ENCODE measurements around the gene TMEM135.
A peak's percentile ranks its signal among the peaks of the same experiment; 100 is the strongest.
"Not testable (repeated sequence)": the region's sequence is repeated elsewhere in the genome, so short reads cannot be mapped to it uniquely, and the experiment has no call there.

The TMEM135 gene

DNA sequence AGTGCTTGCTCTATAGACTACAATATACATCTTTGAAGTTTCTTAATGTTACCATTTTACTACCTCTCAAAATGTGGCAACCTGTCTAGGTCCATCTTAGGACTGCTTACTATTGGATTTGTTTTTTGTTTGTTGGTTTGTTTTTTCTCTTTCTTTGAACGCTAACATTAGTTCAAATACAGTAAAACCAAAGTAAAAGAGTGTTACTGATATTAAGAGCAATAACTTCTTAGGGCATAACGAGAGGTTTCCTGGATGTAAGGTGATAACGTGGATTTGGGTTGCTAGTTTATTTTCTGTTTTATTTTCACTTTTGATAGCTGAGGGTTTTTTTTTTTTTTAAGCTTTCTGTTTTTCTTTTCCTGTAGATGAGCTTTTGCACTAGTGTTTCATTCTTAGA lies 43.6 kb downstream of the TMEM135 start:
- peak in 1 of 2 donors; percentile 47 for DNase-seq

DNA sequence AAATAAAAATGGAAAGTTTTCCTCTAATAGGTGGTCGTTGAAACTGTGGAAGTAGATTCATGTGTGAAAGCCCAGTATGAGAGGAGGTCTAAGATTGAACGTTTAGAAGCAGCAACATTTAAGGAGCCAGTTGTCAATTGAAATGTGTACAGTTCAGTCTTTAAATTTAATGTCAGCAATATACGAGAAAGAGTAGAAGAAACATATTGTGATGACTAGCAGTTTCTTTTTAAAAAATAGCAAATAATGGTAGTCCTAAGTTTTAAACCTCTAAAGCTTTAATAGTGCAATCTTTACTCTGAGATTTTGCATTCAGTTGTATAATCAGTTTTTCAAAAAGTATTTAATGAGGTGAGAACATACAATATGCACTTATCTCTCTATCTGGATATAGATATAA lies 44.9 kb downstream of the TMEM135 start:
- DNase-seq, result no peak

DNA sequence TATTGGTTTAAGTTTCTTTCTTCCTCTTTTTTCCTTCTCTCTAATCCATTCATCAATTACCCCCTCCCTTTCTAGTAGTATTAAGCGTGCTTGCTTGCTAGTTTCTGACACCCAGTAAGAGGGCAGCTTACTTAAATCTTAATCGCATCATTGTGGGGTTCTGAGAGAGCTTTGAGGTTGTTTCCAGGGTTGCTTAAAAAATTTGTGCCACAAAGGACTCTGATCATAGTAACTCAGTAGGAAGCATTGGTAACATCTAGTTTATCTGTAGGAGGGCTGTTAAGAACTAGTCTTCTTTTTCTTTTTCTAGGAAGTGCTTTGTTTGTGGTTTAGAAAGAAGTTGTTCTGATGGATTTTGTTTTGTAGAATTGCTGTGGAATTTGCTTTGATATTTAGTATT lies 45.3 kb downstream of the TMEM135 start:
- peak in 1 of 2 donors; percentile 2 for DNase-seq

DNA sequence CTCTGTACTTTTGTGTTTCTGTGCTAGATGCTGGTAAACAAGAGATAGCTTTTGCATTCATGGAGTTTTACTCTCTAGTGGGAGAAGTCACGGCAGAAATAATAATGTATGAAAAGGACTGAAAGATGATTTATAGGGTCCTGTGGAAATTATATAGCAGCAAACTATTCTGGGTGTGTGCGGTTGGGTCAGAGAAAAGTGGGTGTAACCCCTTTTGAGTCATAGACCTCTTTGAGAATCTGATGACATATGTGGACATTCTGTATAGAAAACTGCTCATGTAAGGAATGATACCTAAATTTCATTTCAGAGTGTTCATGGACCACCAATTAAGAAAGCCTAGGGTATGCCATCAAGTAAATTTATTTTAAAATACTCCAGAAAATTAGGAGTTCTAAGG lies 54.4 kb downstream of the TMEM135 start:
- DNase-seq, result no peak

DNA sequence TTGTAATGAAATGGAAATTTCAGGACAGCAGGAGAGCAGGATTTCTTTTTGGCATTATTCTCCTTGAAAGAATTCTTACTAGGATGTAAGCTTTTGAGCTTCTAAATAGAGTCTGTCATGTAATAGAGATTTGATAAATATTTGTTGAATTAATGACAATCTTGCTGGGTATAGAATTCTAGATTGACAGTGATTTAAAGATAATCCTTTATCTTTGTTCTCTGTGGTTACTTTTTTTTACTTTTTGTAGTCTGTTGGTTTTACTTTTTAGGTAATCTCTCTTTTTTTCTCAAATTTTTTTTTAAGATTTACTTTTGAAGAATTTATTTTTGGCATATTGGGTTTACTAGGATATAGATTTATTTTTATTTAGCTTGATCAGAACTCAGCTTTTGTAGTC lies 54.8 kb downstream of the TMEM135 start:
- no peak for DNase-seq

DNA sequence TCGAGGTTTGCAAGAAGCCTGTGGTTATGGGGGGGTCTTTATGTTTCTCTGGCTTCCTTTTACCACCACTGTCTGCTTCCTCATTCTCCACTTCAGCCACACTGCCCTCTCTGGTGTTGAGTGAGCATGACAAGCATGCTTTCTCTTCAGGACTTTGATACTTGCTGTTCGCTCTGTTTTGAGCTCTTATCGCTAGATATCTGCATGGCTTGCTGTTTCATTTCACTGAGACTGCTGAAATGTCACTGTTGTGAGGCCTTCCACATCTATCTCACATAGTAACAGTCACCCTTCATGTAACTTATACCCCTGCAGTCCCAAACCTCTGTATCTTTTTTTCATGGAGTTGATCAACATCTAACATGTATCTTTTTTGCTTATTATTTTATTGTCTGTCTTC lies 59.8 kb downstream of the TMEM135 start:
- DNase-seq, result peak; percentile 22 to 61

DNA sequence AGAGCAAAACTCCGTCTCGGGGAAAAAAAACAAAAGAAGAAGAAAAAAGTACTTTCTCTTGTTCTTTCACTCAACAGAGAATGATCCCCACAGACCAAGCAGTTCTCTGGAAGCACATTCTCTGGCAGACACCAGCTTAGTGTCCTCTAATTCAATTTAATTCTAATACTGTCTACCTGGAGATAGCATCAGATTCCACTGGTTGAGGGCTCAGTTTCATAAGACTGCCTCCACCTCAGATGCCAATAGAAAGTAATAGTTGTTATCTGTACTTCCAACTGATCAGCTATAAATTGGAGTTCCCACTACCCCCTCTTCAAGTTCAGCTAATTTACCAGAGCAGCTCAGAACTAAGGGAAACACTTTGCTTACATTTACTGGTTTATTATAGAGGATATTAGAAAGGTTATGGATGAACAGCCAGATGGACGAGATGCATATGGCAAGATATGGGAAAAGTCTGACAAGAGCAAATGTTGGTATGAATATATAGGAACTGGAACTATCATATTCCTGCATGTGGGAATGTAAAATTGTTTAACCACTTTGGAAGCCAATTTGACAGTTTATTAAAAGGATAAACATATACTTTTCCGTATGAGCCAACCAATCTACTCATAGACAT lies 64.3 kb downstream of the TMEM135 start:
- DNase-seq, result no peak

DNA sequence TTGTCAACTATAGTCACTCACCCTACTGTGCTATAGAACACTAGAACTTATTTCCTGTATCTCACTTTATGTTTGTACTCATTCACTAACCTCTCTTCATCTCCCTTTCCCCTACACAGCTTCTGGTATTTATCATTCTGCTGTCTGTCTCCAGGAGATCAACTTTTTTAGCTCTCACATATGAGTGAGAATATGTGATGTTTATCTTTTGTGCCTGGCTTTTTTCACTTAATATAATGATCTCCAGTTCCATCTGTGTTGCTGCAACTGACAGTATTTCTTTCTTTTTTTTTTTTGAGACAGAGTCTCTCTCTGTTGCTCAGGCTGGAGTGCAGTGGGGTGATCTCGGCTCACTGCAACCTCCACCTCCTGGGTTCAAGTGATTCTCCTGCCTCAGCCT lies 68.1 kb downstream of the TMEM135 start:
- not testable (repeated sequence) for DNase-seq

DNA sequence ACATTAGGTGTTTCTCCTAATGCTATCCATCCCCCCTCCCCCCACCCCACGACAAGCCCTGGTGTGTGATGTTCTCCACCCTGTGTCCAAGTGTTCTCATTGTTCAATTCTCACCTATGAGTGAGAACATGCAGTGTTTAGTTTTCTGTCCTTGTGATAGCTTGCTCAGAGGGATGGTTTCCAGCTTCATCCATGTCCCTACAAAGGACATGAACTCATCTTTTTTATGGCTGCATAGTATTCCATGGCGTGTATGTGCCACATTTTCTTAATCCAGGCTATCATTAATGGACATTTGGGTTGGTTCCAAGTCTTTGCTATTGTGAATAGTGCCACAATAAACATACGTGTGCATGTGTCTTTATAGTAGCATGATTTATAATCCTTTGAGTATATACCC lies 69.6 kb downstream of the TMEM135 start:
- not testable (repeated sequence) for DNase-seq

DNA sequence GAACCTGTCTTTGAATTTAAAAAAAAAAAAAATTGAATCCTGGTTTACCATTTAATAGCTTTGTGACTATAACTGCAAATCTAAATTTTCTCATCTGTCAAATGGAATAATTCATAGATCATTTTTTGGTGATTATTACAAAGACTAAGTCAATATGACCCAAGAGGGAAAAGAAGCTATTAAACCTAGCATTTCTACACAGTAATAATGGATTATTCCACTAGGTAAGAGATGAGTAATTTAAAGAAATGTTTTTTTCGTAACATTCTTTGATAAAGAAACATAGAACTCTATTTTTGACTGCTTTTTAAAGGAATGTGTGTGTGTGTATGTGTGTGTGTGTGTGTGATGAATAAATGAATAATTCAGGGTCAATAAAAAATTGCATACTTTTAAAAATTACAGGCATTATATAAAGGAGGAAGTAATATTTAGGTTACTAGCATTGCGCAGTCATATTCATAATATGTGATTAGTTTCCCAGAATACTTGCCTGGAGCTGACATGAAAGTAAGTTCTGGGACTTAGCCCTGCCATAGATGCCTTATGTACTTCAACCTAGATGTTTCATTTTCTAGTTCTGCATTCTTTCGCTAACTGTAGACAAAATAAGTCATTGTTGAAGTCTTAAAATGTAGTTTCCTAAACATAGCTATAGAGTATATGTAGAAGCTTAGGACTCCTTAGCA lies 72.9 kb downstream of the TMEM135 start:
- no peak for DNase-seq

DNA sequence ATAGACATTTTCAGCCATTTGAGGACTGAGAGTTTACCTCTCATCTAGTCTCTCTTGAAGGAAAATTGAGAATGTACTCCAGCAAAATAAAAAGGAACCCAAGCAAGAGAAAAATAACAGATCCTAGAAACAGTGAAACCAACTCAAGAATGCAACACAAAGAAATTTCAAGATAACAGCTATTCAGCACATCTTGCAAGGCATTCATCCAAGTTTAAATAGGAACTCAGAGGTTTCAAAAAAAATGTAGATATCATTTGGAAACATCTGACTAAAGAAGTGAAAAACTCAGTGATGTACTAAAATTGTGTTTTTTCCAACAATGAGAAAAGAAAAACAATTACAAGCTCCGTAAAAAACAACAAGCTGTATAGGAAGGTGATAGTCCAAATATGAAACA lies 76.4 kb downstream of the TMEM135 start:
- no peak for DNase-seq

DNA sequence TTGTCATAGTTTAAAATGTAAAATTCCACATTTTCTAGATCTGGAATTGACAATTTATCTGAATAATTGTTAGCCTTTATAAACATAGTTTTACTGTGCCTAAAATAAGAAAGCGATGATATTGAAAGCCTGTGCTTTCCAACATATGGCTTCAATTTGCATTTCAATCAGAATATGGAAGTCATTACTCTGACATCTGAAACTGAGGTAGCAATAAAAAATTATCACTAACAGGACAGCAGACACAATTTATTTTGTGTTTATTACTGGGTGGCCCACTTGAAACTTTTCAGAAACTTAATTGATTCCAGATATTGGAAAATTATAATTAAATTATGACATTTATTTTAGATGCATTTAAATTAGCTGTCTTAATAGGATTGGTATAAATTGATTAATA lies 78.5 kb downstream of the TMEM135 start:
- DNase-seq, result no peak

DNA sequence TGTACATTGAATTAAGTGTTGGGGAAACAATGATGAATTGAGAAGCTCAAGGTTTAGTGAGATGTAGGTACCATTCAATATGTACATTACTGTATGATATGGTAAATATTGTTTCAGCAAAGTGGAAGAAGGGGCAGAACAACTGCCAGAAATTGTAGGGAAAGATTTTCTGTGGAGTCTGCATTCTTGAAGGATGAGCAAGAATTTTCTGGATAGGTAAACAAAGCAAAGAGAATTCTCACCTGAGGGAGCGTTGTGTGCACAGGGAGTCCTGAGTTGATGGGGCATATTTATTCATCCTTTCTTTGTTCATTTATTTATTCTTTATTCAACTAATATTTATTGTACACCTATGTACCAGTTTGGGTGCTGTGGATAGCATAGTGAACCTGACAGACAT lies 83.2 kb downstream of the TMEM135 start:
- no peak for DNase-seq

DNA sequence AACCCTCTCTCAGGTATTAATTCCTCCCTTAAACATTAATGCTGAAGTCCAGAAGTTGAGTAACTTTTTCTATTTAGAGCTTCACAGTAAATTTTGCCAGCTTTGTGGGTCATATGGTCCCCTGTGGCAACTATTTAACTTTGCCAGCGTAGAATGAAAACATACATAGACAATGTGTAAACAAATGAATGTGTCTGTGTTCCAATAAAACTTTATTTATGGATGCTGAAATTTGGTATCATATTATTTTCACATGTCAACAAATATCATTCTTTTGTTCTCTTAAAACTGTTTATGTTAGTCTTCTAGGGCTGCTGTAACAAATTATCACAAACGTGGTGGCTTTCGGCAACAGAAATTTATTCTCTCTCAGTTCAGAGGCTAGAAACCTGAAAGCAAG lies 85.1 kb downstream of the TMEM135 start:
- no peak for DNase-seq

DNA sequence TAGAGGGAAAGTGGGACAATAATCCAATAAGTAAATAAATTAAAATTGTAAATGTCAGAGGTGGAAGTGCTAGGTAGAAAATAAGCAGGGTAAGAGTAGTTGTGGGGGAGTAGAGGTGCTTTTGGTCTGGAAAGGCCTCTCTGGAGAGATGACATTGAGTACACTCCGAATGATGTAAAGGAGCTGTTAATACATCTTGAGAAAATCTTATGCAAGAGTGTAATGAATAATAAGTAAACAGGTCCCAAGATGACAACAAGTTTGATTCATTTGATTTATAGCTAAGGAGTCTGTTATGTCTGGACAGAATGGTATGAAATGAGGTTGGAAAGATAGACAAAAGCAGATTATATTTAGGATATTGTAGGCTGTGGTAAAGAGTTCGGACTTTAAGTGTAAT lies 87.5 kb downstream of the TMEM135 start:
- no peak for DNase-seq

DNA sequence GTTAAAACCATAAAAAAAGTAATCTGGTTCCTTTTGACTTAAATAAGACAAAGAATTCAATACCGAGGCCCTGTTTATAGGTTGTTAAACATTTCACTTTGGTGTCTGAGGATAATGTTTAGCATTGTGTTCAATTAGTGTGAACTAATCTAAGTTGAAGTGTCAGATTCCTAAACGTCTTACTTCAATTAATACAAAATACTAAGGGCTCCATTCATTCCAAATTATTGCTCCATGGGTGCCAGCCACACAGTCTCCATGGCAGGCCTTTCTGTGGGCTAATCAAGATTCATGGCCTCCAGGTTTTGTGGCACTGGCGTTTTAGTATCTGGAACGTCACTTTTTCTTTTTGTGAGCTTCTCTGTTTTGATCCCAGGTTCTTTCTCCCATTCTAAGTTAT lies 89.4 kb downstream of the TMEM135 start:
- DNase-seq, result no peak

DNA sequence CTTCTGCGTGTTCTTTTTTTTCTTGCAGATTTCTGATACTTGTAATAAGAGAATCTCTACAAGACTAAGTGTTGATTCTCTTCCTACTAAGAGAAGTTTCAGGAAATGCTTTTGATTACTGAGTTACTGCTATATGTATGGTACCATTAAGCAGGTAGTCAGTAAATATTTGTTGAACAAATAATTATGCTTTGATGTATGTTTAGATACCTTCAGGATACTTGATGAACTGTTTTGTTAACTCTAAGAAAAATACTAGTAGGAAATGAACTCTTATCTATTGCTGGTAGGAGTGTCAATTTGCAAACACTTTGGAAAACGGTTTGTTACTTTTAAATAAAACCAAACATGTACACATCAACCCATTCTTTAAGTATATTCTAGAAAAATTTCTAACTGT lies 90.6 kb downstream of the TMEM135 start:
- DNase-seq, result no peak

DNA sequence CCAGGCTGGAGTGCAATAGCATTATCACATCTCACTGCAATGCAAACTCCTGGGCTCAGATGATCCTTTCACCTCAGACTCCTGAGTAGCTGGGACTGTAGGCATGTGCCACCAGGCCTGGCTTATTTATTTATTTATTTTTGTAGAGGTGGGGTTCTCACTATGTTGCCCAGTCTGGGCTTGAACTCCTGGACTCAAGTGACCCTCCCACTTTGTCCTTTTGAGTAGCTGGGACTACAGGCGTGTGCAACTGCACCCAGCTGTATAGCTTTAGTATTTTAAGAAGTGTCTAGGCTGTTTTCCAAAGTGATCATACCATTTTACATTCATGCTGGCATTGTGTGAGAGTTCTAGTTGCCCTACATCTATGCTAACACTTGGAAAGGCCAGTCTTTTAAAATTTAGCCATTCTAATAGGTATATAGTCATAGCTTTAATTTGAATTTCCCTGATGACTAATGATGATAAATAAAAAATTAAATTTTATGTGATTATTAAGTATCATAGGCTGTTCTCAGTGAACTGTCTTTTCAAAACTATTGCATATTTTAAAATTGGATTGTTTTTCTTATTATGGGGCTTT lies 96.9 kb downstream of the TMEM135 start:
- DNase-seq, result no peak

DNA sequence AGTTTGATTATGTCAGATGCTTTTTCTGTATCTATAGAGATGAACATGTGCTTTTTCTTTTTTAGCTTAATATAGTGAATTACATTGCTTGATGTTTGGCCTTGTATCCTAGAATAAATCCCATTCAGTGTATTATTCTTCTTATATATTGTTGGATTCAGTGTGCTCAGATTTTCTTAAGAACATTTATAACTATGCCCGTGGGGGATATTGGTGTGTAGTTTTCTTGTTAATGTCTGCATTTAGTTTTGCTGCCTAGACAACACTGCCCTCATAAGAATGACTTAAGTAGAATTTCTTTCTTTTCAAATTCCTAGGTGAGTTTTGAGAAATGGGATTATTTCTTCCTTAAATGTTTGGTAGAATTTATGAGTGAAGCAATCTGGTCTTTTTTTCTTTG lies 98.5 kb downstream of the TMEM135 start:
- DNase-seq, result no peak

DNA sequence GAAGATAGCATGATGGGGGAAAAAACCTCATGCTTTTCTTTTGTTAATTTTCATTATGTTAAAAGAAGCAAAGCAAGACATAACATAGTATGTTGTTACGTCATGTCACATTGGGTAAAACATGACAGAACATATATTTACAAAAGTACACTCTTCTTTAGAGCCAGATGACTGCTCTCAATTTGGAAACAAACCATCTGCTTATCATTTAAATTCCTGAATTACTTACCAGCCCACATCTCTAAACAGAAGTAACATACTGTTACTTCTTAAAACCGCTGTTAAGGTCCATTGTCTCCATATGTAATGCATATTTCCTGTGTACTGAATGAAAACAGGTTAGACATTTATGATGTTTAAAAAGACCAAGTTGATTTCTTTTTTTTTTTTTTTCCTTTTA lies 100.0 kb downstream of the TMEM135 start:
- DNase-seq, result no peak

DNA sequence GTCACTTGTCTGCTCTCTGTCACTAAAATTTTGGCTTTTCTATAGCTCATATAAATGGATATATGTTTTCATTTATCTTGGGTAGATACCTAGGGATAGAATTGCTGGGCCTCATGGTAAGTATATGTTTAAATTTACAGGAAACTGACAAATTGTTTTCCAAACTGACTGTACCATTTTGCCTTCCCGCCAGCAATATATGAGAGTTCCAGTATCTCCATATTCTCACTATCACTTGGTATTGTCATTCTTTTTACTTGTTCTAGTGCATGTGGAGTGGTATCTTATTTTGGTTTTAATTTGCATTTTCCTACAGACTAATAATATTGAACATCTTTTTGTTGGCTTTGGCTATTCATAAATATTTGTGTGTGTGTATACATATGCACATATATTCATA lies 101.7 kb downstream of the TMEM135 start:
- no peak for DNase-seq

DNA sequence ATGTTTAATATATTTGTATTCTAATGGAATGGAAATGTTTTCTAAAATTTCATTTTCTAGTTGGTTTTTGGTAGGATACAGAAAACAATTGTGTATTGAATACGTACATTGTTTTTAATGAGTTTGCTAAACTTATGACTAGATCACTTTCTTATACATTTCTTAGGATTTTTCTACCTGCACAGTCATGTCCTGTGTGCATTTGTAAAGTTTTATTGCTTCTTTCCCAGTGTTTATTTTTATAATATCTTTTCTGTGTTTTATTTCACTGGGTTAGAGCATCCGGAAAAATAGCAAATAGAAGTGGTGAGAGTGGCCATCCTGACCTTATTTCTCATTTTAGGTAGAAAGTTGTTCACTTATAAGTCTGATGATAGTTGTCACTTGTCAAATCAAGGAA lies 103.6 kb downstream of the TMEM135 start:
- DNase-seq, result no peak

DNA sequence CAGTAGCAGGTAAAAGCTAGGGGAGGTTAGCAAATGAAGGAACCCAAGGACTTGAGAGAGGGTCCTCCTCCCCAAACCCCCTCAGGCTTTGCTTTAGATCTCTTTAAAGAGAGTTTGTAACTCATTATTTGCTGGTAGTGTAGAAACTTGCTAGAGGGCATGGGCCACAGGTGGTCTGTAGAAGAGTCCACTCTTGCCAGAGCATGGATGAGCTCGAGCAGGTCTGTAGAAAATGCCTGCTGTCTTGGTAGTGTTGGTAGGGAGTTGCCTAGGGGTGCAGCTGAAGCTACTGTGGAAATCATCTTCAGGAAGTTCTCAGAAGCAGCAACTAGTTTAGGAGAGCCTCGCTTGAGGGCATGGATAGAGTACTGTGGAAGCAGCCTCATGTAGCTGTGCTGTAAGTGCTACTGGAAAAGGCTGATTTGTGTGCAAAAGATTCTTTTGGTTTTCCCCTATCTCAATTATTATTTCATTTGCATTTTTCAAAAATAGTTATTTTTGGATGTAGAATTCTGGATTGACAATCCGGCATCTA lies 104.3 kb downstream of the TMEM135 start:
- DNase-seq, result no peak

DNA sequence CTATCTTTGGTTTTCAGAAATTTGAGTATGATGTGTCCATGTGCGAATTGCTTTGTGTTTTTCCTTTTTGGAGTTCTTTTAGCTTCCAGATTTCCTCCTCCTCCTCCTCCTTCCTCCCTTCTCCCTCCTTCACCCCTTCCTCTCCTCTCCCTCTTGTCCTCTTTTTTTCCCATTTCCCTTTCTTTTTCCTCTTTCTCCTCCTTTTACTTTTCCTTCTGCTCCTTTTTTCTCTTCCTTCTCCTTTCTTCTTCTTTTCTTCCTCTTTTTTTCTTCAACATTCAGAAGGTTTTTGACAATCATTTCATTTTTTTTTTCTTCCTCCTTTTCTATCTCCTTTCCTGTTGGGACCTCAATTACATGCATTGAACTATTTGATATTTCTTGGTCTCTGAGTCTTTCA lies 104.9 kb downstream of the TMEM135 start:
- no peak for DNase-seq

Measured in CD4-positive, alpha-beta T cell treated with Interferon alpha-2 for 1 hour (primary cell).